HL-60/S4 treated with phorbol 12-myristate 13-acetate at 8.2 ng/mL for 4 days and 3 days (cell line): ENCODE measurements around the gene IFIT1.
"Not testable (repeated sequence)": the region's sequence is repeated elsewhere in the genome, so short reads cannot be mapped to it uniquely, and the experiment has no call there.

Experiments
- in situ Hi-C: fragments of 300-500 bp; cut with MboI; formaldehyde crosslinking; loops from 2 replicates; pipeline ENCODE4 v1.15.0; 2022; ENCODE audit warnings: low sequenced_read_pairs

IFIT1 gene

DNA sequence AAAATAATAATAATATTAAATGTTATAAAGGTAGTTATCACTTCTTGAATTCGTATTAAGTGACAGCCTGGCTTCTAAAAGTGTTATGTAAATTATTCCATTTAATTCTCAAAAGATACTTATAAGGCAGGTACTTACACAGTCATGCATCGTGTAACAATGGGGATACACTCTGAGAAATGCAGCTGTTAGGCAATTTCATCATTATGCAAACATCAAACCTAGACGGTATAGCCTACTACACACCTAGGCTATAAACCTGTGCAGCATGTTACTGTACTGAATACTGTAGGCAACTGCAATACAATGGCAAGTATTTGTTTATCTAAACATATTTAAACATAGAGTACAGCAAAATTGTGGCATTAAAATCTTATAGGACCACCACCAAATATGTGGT lies 1.5 kb downstream of the IFIT1 start:
- in situ Hi-C loops, result no loop called here

GRCh38 chr10:89395141-89395540 lies 2.7 kb downstream of the IFIT1 start:
- in situ Hi-C loops, result no loop called here

- in situ Hi-C loops, result no loop called here
These were observed 5.8 kb downstream of the IFIT1 start for GRCh38 chr10:89398003-89398749.

GRCh38 chr10:89399956-89400355 lies 7.5 kb downstream of the IFIT1 start:
- in situ Hi-C loops, result no loop called here

DNA sequence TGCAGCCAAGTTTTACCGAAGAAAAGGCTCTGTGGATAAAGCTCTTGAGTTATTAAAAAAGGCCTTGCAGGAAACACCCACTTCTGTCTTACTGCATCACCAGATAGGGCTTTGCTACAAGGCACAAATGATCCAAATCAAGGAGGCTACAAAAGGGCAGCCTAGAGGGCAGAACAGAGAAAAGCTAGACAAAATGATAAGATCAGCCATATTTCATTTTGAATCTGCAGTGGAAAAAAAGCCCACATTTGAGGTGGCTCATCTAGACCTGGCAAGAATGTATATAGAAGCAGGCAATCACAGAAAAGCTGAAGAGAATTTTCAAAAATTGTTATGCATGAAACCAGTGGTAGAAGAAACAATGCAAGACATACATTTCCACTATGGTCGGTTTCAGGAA lies 10.6 kb downstream of the IFIT1 start:
- in situ Hi-C loops, result no loop called here

DNA sequence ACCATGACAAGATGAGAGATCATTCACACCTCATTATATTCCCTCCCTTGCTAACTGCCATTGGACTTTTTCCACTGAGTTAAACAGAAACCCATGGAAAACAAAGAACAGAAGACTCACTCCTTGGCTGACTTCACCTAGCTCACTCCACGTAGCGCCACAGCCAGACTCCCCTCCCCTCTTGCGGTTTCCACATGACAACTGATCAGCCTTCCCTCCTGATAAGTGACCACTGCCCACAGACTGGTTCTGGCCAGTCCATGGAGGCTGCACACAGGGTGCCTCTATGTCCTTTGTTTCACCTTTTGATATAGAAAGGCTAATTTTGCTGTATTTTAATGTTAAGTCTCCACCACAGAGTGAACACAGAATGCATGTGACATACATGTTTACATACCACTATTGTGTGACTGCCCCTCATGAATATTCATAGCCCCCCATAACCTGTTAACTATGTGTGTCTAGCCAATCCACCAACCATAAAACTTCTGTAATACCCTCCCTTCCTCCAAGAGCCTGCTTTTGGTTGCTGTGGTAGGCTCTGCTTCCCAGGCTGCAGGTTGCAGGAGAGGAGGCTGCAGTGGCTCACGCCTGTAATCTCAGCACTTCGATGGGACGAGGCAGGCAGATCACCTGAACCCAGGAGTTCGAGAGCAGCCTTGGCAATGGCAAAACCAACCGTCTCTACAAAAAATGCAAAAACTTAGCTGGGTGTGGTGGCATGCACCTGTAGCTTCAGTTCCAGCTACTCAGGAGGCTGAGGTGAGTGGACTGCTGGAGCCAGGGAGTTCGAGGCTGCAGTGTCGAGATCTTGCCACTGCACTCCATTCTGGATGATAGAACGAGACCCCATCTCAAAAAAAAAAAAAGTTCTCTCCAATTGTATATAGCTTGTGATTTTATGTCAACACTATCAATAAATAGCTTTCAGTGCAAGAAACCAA lies 12.0 kb downstream of the IFIT1 start:
- in situ Hi-C loops, result no loop called here

DNA sequence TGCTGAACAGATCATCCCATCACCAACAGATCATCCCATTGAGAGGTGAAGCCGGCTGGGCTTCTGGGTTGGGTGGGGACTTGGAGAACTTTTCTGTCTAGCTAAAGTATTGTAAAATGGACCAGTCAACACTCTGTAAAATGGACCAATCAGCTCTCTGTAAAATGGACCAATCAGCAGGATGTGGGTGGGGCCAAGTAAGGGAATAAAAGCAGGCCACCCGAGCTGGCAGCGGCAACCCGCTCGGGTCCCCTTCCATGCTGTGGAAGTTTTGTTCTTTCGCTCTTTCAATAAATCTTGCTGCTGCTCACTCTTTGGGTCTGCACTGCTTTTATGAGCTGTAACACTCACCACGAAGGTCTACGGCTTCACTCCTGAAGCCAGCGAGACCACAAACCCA lies 13.8 kb downstream of the IFIT1 start:
- in situ Hi-C loops, result not testable (repeated sequence)

GRCh38 chr10:89407792-89408191 lies 15.4 kb downstream of the IFIT1 start:
- in situ Hi-C loops, result not testable (repeated sequence)

DNA sequence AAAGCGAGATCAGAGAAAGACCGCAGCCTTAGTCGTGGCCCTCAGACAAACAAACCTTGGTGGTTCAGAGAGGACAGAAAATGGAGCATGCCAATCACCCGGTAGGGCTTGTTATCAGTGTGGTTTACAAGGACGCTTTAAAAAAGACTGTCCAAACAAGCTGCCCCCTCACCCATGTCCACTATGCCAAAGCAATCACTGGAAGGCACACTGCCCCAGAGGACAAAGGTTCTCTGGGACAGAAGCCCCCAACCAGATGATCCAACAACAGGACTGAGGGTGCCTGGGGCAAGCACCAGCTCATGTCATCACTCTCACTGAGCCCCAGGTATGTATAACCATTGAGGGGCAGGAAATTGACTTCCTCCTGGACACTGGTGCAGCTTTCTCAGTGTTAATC lies 16.9 kb downstream of the IFIT1 start:
- in situ Hi-C loops, result not testable (repeated sequence)

GRCh38 chr10:89410551-89410950 lies 18.1 kb downstream of the IFIT1 start:
- in situ Hi-C loops, result not testable (repeated sequence)

DNA sequence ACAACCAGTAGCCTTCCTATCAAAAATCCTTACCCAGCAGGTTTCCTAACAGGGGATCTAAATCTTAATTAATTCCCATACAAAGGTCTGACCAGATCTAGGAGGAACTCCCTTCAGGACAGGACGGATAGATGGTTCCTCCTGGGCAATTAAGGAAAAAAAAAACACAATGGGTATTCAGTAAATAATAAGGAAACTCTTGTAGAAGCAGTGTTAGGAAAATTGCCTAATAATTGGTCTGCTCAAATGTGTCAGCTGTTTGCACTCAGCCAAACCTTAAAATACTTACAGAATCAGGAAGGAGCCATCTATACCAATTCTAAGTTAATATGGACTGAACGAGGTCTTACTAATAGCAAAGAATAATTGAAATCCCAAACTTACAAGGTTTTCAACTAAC lies 18.7 kb downstream of the IFIT1 start:
- in situ Hi-C loops, result not testable (repeated sequence)

DNA sequence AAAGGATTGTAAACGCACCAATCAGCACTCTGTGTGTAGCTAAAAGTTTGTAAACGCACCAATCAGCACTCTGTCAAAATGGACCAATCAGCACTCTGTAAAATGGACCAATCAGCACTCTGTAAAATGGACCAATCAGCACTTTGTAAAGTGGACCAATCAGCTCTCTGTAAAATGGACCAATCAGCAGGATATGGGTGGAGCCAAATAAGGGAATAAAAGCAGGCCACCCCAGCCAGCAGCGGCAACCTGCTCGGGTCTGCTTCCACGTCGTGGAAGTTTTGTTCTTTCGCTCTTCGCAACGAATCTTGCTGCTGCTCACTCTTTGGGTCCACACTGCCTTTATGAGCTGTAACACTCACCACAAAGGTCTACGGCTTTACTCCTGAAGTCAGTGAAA lies 19.9 kb downstream of the IFIT1 start:
- in situ Hi-C loops, result not testable (repeated sequence)

DNA sequence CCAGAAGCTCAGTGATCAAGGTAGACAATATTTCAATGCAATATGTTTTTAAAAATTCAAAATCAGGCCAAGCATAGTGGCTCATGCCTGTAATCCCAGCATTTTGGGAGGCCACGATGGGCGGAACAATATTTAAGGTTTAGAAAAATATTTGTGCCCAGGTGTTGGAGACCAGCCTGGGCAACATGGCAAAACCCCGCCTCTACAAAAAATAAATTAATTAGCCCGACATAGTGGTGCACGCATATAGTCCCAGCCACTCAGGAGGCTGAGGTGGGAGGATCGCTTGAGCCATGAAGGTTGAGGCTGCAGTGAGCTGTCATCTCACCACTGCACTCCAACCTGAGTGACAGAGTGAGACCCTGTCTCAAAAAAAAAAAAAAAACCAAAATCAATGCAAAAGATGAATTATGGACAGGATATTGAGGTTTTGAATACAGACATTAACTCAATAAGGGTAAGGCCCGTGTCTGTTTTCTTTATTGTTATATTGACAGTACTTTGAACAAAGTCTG lies 21.0 kb downstream of the IFIT1 start:
- in situ Hi-C loops, result no loop called here

GRCh38 chr10:89414146-89414878 lies 21.9 kb downstream of the IFIT1 start, which contains the start of gene IFIT5:
IFIT5 (plus strand) TSS chr10:89414568; CDS start chr10:89414799, 231 bp downstream.
- in situ Hi-C loops, result no loop called here

DNA sequence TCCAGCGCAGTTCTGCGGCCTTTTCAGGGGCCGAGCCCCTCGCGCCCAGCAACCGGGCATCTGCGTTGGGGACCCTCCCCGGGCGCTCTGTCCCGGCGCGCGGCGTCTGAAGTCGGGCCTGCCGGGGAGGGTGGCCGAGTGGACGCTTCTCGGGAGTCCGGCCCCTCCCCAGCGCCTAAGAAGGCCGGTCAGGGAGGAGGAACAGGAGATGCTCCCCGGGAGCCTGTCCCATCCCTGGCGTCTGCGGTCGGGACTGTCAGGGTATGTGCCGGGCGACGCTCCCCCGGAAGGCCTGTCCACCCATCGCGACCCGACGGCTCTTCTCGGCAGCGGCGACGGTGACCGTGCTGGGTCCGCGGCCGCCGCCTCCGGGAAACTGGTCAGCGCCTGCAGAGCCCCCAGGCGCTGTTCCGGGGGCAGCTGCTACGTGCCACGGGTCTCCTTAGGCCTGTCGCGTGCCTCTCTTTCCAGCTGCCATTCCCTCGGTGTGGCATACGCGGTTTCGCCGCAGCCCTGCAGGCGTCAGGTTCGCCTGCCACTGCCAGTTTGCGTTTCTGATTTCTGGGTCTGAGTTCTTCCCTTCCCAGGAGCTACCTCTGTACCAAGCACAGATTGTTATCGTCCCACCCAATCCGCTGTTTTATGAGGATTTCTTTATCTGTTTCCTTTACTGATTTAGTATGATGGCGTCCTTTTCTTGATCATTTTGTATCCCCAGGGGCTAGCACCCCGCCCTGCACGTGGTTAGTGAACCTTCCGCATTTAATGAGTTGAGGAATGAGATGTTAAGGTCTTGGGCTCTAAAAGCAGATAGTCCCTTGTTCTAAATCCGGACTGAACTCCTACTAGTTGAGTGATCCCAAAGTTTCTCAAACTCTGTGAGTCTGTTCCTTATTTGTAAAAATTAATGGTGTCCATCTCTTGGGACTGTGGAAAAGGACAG lies 22.7 kb downstream of the IFIT1 start:
- in situ Hi-C loops, result no loop called here

DNA sequence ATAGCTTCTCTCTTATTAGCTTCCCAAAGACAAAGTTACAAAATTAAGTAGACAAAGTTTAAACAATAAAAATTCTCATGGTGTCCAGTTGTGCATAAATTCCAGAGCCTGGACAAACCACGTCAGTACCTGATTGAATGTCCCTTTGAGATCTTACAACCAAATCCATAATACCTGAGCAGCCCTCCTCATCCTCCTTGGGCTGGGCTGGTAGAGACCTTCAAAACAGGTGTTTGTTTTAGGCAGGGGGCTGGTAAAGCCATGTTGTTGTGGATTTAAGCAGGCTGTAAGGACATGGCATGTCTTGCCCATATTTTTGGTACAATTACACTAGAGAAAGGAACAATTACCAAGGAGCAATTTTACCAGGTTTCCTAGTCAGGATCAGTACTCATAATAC lies 24.0 kb downstream of the IFIT1 start:
- in situ Hi-C loops, result no loop called here

GRCh38 chr10:89419548-89419947 lies 27.1 kb downstream of the IFIT1 start:
- in situ Hi-C loops, result no loop called here

DNA sequence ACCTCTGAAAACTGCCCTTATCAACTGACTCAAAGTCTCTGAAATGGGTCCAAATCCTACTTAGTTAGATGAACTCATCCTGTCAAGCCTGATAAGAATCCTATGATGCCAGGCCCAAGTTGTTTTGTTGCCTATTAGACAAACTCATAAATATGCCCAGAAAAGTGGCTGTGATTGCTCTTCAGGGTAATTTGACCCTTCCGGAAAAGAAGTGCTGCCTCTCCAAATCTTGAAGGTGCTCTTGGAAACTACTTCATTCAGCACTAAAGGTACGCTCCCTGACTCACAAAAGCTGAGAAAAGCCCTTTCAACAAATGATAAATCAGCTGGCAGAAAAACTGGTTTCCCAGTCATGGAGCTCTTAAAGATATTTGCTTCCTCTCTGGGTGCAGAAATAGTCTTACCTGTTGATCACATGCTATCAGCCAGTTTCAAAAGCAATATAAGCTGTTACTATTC lies 28.6 kb downstream of the IFIT1 start:
- in situ Hi-C loops, result no loop called here

GRCh38 chr10:89425000-89425399 lies 32.6 kb downstream of the IFIT1 start:
- in situ Hi-C loops, result no loop called here
